ENCODE data around the gene CCDC88B. TPM values are rescaled to one million over a fixed set of nuclear protein-coding genes. Genes with fewer than 3 reads are reported as not detected.

CCDC88B gene
- total and polyA plus RNA-seq, 10 of the 15 experiments (the other 5 are each of a cell fraction or from before 2014, with no cell fraction given), result 0.24 to 66.0 (median 19.2) TPM

GRCh38 chr11:64317325-64317960, 22.6 kb upstream of the CCDC88B start, which contains the start of gene TRMT112 (continued):
- TF ChIP-seq, protein P1, sequence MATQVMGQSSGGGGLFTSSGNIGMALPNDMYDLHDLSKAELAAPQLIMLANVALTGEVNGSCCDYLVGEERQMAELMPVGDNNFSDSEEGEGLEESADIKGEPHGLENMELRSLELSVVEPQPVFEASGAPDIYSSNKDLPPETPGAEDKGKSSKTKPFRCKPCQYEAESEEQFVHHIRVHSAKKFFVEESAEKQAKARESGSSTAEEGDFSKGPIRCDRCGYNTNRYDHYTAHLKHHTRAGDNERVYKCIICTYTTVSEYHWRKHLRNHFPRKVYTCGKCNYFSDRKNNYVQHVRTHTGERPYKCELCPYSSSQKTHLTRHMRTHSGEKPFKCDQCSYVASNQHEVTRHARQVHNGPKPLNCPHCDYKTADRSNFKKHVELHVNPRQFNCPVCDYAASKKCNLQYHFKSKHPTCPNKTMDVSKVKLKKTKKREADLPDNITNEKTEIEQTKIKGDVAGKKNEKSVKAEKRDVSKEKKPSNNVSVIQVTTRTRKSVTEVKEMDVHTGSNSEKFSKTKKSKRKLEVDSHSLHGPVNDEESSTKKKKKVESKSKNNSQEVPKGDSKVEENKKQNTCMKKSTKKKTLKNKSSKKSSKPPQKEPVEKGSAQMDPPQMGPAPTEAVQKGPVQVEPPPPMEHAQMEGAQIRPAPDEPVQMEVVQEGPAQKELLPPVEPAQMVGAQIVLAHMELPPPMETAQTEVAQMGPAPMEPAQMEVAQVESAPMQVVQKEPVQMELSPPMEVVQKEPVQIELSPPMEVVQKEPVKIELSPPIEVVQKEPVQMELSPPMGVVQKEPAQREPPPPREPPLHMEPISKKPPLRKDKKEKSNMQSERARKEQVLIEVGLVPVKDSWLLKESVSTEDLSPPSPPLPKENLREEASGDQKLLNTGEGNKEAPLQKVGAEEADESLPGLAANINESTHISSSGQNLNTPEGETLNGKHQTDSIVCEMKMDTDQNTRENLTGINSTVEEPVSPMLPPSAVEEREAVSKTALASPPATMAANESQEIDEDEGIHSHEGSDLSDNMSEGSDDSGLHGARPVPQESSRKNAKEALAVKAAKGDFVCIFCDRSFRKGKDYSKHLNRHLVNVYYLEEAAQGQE (IDR thresholded peaks at IDR 0.05; ENCODE audit: low read depth, low read length), result no peak
- TF ChIP-seq ELK1 (IDR thresholded peaks at IDR 0.05; ENCODE audit: low read depth, low read length) (peak; percentile 93), ZNF274 (IDR thresholded peaks at IDR 0.05; ENCODE audit: insufficient read depth, insufficient read length) (no peak), E2F4 (IDR thresholded peaks at IDR 0.05; ENCODE audit: low read depth, low read length) (no peak), ZNF217 (IDR thresholded peaks at IDR 0.05) (no peak), NR2C2 (IDR thresholded peaks at IDR 0.05; ENCODE audit: borderline replicate concordance, control insufficient read depth, insufficient read length, low read depth) (no peak), RUNX3 (IDR thresholded peaks at IDR 0.05; ENCODE audit: low read length) (peak; percentile 78), GABPA (IDR thresholded peaks at IDR 0.05; ENCODE audit: low read depth) (peak; percentile 98), TCF7 (IDR thresholded peaks at IDR 0.05; ENCODE audit: borderline replicate concordance) (no peak), EED (IDR thresholded peaks at IDR 0.05; ENCODE audit: low read depth) (no peak; the same call in 1 of the 2 replicates), IRF4 (IDR thresholded peaks at IDR 0.05; ENCODE audit: low read depth, low read length) (no peak), NBN (IDR thresholded peaks at IDR 0.05) (0 out of 2 replicates have a peak, but pooled peaks have one; percentile 27), CHD4 (IDR thresholded peaks at IDR 0.05) (no peak), TBL1XR1 (IDR thresholded peaks at IDR 0.05; ENCODE audit: low read depth, low read length) (no peak), MEF2A (IDR thresholded peaks at IDR 0.05; ENCODE audit: insufficient read depth, low read depth, low read length) (0 out of 2 replicates have a peak, but pooled peaks have one; percentile 3), FOXM1 (IDR thresholded peaks at IDR 0.05; ENCODE audit: low read depth, low read length) (peak; percentile 40; the same call in 1 of the 2 replicates), JUNB (IDR thresholded peaks at IDR 0.05) (no peak), ZNF687 (IDR thresholded peaks at IDR 0.05) (peak; percentile 61), SREBF1 (IDR thresholded peaks at IDR 0.05; ENCODE audit: low read length) (no peak), SRF (IDR thresholded peaks at IDR 0.05; ENCODE audit: low read depth in 2 of 2, low read length in 2 of 2) (no peak)
- TF ChIP-seq, protein P2, sequence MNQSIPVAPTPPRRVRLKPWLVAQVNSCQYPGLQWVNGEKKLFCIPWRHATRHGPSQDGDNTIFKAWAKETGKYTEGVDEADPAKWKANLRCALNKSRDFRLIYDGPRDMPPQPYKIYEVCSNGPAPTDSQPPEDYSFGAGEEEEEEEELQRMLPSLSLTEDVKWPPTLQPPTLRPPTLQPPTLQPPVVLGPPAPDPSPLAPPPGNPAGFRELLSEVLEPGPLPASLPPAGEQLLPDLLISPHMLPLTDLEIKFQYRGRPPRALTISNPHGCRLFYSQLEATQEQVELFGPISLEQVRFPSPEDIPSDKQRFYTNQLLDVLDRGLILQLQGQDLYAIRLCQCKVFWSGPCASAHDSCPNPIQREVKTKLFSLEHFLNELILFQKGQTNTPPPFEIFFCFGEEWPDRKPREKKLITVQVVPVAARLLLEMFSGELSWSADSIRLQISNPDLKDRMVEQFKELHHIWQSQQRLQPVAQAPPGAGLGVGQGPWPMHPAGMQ (IDR thresholded peaks at IDR 0.05; ENCODE audit: borderline replicate concordance), result no peak
